IPS DF 19.7 (cell line): ENCODE measurements around the gene SOHLH2.

ENCODE experiments used
- DNase-seq: peaks from one replicate; pipeline ENCODE4 v3.0.0-alpha.2; 2013; ENCODE audit warnings: low read depth, low spot score

Gene SOHLH2

GRCh38 chr13:36188441-36188840 lies 25.9 kb downstream of the SOHLH2 start:
- DNase-seq, result no peak

- no peak for DNase-seq
Measured at GRCh38 chr13:36183901-36184300, 30.5 kb downstream of the SOHLH2 start.

- DNase-seq, result no peak
Measured at GRCh38 chr13:36175621-36176020, 38.7 kb downstream of the SOHLH2 start.

DNA sequence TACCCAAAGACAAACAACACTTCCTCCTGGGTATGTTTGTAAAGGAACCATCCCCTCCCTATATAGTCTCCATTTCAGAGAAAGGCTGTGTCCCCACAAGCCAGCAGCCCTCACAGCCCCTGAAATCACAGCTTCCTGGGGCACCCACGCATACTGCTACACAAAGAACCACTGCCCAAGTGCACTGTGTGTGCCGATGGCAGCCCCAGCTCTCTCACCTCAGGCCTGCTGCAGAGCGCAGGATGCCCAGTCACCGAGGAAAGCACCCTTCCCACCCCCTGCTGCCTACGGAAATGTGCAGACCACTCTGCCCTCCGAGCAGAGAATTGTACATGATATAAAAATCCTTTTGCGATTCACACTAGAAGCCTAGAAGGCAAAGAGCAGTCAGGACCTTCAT lies 39.4 kb downstream of the SOHLH2 start:
- no peak for DNase-seq

DNA sequence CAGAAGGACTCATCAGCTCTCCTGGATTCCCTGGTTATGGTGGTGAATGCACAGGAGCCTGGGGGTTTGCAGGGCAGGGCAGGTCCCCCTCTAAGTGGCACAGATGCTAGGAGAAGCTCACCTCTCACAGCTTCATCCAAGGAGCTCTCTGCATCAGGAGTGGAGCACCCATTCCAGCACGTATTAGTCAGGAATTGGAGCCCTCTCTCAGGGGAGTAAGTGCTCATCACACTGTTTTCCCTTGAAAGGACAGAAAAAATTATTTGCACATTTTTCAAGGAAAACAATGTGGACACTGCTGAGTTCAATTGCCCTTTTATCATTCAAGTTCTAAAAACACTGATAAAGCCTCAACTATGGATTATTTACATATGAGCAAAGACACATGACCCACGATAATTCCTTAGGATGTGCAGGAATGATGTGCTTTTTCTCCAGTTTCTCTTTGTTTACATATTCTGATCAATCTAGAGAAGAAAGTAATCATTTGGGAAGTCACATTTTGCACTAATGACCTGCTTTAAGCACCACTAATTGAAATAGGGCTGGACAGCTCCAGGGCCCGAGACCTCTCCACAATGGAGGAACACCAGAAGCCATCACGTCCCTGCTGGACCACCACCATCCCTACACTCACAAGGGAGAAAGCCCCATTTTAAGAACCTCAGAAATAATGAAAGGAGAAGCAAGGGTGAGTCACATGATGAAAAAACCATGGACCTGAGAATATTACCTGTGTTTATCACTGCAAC lies 40.6 kb downstream of the SOHLH2 start:
- no peak for DNase-seq

GRCh38 chr13:36166046-36166445 lies 48.3 kb downstream of the SOHLH2 start:
- DNase-seq, result no peak

DNA sequence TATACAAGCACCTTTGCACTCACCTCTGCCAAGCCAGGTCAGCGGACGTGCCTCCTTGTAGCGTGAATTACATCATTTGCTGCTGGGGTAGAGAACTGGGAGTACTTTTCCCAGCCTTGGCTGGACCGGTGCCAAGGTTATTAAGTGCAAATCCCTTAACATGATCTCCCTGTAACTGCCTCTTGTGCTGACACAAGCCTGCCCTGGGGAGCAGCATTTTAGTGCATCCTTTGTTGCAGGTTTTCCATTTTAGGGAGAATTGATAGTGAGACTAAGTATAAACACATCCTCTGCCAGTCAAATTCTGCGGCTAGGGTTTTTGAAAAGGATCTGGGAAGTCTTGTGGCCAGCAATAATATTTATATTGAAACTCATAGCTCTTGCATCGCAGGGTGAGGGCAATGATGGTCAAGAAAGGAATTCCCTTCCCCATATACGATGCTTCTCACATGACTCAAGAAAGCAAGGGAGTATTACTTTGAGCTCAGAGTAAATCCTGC lies 50.5 kb downstream of the SOHLH2 start:
- no peak for DNase-seq

DNA sequence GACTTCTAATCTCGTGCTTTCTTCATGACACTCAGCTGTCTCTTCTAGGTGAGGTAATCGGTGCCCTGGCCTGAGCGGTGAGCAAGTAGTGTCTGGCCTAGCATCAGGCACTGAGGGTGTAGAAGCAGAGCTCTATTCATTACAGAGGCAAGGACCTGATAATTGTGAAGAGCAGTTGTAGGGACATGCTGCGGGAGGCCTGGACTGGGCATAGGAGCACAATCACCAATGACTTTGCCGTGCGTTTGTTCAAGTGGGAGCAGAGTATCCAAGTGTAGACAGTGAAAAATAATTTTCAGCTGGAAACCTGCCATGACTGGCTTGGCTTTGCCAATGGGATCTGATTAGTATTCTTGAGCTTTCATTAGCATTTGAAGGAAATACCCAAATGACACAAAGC lies 51.1 kb downstream of the SOHLH2 start:
- DNase-seq, result no peak

- no peak for DNase-seq
Measured at GRCh38 chr13:36160297-36160696, 54.1 kb downstream of the SOHLH2 start.

GRCh38 chr13:36158611-36159010 lies 55.7 kb downstream of the SOHLH2 start:
- no peak for DNase-seq

- no peak for DNase-seq
Measured at GRCh38 chr13:36157480-36157879, 56.9 kb downstream of the SOHLH2 start.

GRCh38 chr13:36154567-36155291 lies 59.6 kb downstream of the SOHLH2 start:
- DNase-seq, result no peak

- no peak for DNase-seq
Measured at GRCh38 chr13:36151591-36151990, 62.8 kb downstream of the SOHLH2 start.

DNA sequence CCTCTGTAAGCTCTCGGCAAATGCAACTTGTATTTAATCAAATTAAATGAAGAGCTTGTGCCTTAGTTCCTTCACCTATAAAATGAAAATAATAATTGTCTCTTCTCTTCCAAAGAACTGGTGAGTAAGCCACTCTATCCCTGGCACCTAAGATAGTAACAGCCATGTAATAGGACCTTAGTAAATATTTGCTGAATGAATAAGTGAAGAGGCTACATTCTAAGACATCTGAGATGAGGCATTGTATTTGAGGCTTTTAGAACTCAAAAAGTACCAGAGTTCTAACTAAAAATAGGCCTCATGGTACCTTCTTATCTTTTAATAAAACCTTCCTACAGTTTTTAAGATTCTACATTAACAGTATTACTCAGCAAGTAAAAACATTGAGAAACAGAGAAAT lies 65.9 kb downstream of the SOHLH2 start:
- no peak for DNase-seq

GRCh38 chr13:36147330-36147729 lies 67.0 kb downstream of the SOHLH2 start:
- no peak for DNase-seq

GRCh38 chr13:36146511-36147269 lies 67.7 kb downstream of the SOHLH2 start:
- DNase-seq, result no peak

DNA sequence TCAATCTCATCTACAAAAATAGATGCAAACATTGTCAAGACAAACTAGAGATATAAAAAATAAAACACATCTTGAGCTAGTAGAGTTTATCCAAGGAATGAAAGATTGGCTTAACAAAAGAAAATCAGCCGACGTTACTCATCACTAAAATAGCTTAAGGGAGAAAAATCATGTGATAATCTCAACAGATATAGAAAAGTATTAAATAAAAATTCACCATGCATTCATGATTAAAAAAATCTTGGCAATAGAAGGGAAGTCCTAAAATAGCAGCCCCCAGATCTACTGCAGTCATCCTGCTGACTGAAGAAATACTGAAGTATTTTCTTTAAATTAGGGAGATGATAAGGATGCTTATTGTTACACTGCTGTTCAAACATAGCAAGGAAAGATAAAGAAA lies 70.6 kb downstream of the SOHLH2 start:
- no peak for DNase-seq

- DNase-seq, result no peak
Measured at GRCh38 chr13:36142735-36143134, 71.6 kb downstream of the SOHLH2 start.

- DNase-seq, result no peak
Measured at GRCh38 chr13:36135876-36136275, 78.5 kb downstream of the SOHLH2 start.

GRCh38 chr13:36134632-36135031 lies 79.7 kb downstream of the SOHLH2 start:
- DNase-seq, result no peak

GRCh38 chr13:36133950-36134626 lies 80.3 kb downstream of the SOHLH2 start:
- DNase-seq, result no peak

DNA sequence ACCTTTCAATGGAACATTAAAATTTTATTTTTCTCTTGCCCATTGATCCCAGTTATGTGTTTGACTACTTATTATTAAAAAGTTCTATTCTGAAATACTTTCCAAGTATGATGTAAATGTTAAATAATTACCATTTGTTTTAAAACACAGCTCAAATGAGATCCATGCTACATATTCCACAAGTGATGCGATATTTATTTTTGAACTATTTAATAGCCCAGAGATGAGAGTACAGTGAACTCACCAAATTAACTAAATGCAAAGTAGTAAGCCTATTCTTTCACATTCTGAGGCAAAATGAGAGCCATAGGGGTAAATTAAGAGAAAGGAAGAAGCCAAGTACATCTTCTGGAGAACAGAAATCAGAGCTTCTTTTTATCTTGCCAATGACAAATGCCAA lies 82.0 kb downstream of the SOHLH2 start:
- DNase-seq, result no peak
